H9 (cell line): ENCODE measurements around the gene CRYGA. TPM values are rescaled to one million over a fixed set of nuclear protein-coding genes. Genes with fewer than 3 reads are reported as not detected.

Experiments used
- DNase-seq: peaks from one replicate; pipeline ENCODE4 v3.0.0-alpha.2; 2017
- H2AFZ ChIP-seq: one replicate; pipeline ENCODE4 v1.6.1; 2013; ENCODE audit warnings: mild to moderate bottlenecking, low read length, control low read depth, moderate library complexity
- H2AK5ac ChIP-seq: 2 replicates; pipeline ENCODE4 v1.6.1; 2013; ENCODE audit warnings: low read length, control low read depth, mixed read lengths; ENCODE audit not compliant: insufficient read length
- H2BK120ac ChIP-seq: one replicate; pipeline ENCODE4 v1.6.1; 2013; ENCODE audit warnings: low read depth, mild to moderate bottlenecking, low read length, control low read depth, inconsistent platforms; ENCODE audit not compliant: poor library complexity, severe bottlenecking
- H2BK12ac ChIP-seq: 2 replicates; pipeline ENCODE4 v1.6.1; 2013; ENCODE audit warnings: low read length, control low read depth, mixed read lengths, low read depth; ENCODE audit not compliant: insufficient read length
- H2BK15ac ChIP-seq: 2 replicates; pipeline ENCODE4 v1.6.1; 2013; ENCODE audit warnings: low read depth, low read length, control low read depth
- H2BK20ac ChIP-seq: one replicate; pipeline ENCODE4 v1.6.1; 2013; ENCODE audit warnings: low read depth, mild to moderate bottlenecking, low read length, control low read depth, inconsistent platforms; ENCODE audit not compliant: poor library complexity, severe bottlenecking
- H2BK5ac ChIP-seq: 2 replicates; pipeline ENCODE4 v1.6.1; 2013; ENCODE audit warnings: low read length, control low read depth, mixed read lengths; ENCODE audit not compliant: insufficient read length
- H3K14ac ChIP-seq: 2 replicates; pipeline ENCODE4 v1.6.1; 2013; ENCODE audit warnings: low read length, control low read depth; ENCODE audit not compliant: insufficient read depth
- H3K18ac ChIP-seq: 2 replicates; pipeline ENCODE4 v1.6.1; 2013; ENCODE audit warnings: low read depth, mild to moderate bottlenecking, mixed read lengths, low read length, control low read depth; ENCODE audit not compliant: insufficient read length
- H3K23ac ChIP-seq: 2 replicates; pipeline ENCODE4 v1.6.1; 2013; ENCODE audit warnings: low read length, control low read depth, mixed read lengths, low read depth; ENCODE audit not compliant: insufficient read length
- H3K23me2 ChIP-seq: 2 replicates; pipeline ENCODE4 v1.6.1; 2013; ENCODE audit warnings: low read depth, mild to moderate bottlenecking, mixed read lengths, low read length, control low read depth; ENCODE audit not compliant: insufficient read length, poor library complexity, severe bottlenecking
- H3K27ac ChIP-seq: 2 replicates; pipeline ENCODE4 v1.5.1; 2013; ENCODE audit warnings: low read length, control low read depth, mixed read lengths, low read depth; ENCODE audit not compliant: insufficient read length
- H3K27me3 ChIP-seq: 2 replicates; pipeline ENCODE4 v1.6.1; 2013; ENCODE audit warnings: low read length, control low read depth, inconsistent platforms; ENCODE audit not compliant: insufficient read depth
- H3K4ac ChIP-seq: 2 replicates; pipeline ENCODE4 v1.6.1; 2013; ENCODE audit warnings: low read depth, mild to moderate bottlenecking, control low read depth, inconsistent platforms, low read length, moderate library complexity
- H3K4me1 ChIP-seq: 2 replicates; pipeline ENCODE4 v1.6.1; 2013; ENCODE audit warnings: low read length, control low read depth, inconsistent platforms; ENCODE audit not compliant: insufficient read depth
- H3K4me2 ChIP-seq: 2 replicates; pipeline ENCODE4 v1.6.1; 2013; ENCODE audit warnings: low read length, control low read depth, mixed read lengths; ENCODE audit not compliant: insufficient read length, insufficient read depth
- H3K56ac ChIP-seq: 2 replicates; pipeline ENCODE4 v1.6.1; 2013; ENCODE audit warnings: low read depth, mild to moderate bottlenecking, mixed read lengths, low read length, control low read depth; ENCODE audit not compliant: insufficient read length
- H3K79me1 ChIP-seq: 2 replicates; pipeline ENCODE4 v1.6.1; 2013; ENCODE audit warnings: low read depth, mild to moderate bottlenecking, moderate library complexity, low read length, control low read depth, inconsistent platforms; ENCODE audit not compliant: insufficient read depth, poor library complexity, severe bottlenecking
- H3K79me2 ChIP-seq: 2 replicates; pipeline ENCODE4 v1.6.1; 2013; ENCODE audit warnings: low read length, control low read depth, inconsistent platforms; ENCODE audit not compliant: insufficient read depth
- H3K9ac ChIP-seq: 2 replicates; pipeline ENCODE4 v1.6.1; 2013; ENCODE audit warnings: low read length, control low read depth, mixed read lengths; ENCODE audit not compliant: insufficient read length; ENCODE audit errors: extremely low read depth
- H3K9me3 ChIP-seq: one replicate; pipeline ENCODE4 v1.6.1; 2013; ENCODE audit warnings: low read depth, low read length, inconsistent platforms; ENCODE audit not compliant: control insufficient read depth
- H3T11ph ChIP-seq: one replicate; pipeline ENCODE4 v1.6.1; 2013; ENCODE audit warnings: mild to moderate bottlenecking, low read length, control low read depth, inconsistent platforms
- H4K20me1 ChIP-seq: one replicate; pipeline ENCODE4 v1.6.1; 2013; ENCODE audit not compliant: control insufficient read depth, insufficient read length, insufficient read depth
- H4K5ac ChIP-seq: 2 replicates; pipeline ENCODE4 v1.6.1; 2013; ENCODE audit warnings: low read depth, mild to moderate bottlenecking, mixed read lengths, low read length, control low read depth; ENCODE audit not compliant: insufficient read length
- H4K8ac ChIP-seq: replicated peaks from 2 replicates; pipeline ENCODE4 v1.6.1; 2013; ENCODE audit warnings: low read length, control low read depth, mixed read lengths, low read depth; ENCODE audit not compliant: insufficient read length
- H4K91ac ChIP-seq: 2 replicates; pipeline ENCODE4 v1.6.1; 2013; ENCODE audit warnings: low read depth, mild to moderate bottlenecking, moderate library complexity, mixed read lengths, low read length, control low read depth; ENCODE audit not compliant: insufficient read length
- H3K27ac Mint-ChIP-seq, 3 experiments: 2 replicates in 2 of 3; 3 replicates in 1 of 3; pipeline ENCODE4 v1.8.0; 2020 to 2021; ENCODE audit warnings: mixed read lengths in 3 of 3, mild to moderate bottlenecking in 1 of 3, moderate library complexity in 1 of 3
- H3K27me3 Mint-ChIP-seq: 2 replicates; pipeline ENCODE4 v1.8.0; 2021; ENCODE audit warnings: low read depth, mild to moderate bottlenecking, moderate library complexity, mixed read lengths
- H3K36me3 Mint-ChIP-seq, 3 experiments: 2 replicates in 2 of 3; 3 replicates in 1 of 3; pipeline ENCODE4 v1.8.0; 2020 to 2021; ENCODE audit warnings: low read depth in 3 of 3, mixed read lengths in 3 of 3; ENCODE audit not compliant: insufficient read depth in 1 of 3
- H3K4me1 Mint-ChIP-seq, 2 experiments: 2 replicates each; pipeline ENCODE4 v1.8.0; 2020; ENCODE audit warnings: mixed read lengths in 2 of 2
- H3K4me3 Mint-ChIP-seq, 2 experiments: 2 replicates in 1 of 2; 3 replicates in 1 of 2; pipeline ENCODE4 v1.8.0; 2020 to 2021; ENCODE audit warnings: mild to moderate bottlenecking in 2 of 2, mixed read lengths in 2 of 2, moderate library complexity in 1 of 2
- H3K9me3 Mint-ChIP-seq, 2 experiments: 2 replicates in 1 of 2; 3 replicates in 1 of 2; pipeline ENCODE4 v1.8.0; 2020; ENCODE audit warnings: mild to moderate bottlenecking in 2 of 2, mixed read lengths in 2 of 2, moderate library complexity in 1 of 2
- CTCF ChIP-seq: fragments of 200-600 bp; sonication (generic); conservative IDR thresholded peaks from 3 replicates; pipeline ENCODE4 v1.8.0; 2021; ENCODE audit warnings: antibody characterized with exemption, mild to moderate bottlenecking
- WGBS: extraction: QIAGEN DNeasy Blood & Tissue Kit; methylation state at CpG from one replicate; pipeline ENCODE4 v1.1.7; 2013; ENCODE audit warnings: missing lambda C conversion rate, low lambda C conversion rate, mixed read lengths; ENCODE audit not compliant: insufficient read length; ENCODE audit errors: extremely low coverage; 5-methylcytosine and 5-hydroxymethylcytosine counted together
- total RNA-seq: library from RNA; stranded (reverse); gene quantifications from 2 replicates; pipeline ENCODE4 v1.2.1, GENCODE V29; 2021

The CRYGA gene
- total RNA-seq, 1 experiment from 2014 or later = not detected

GRCh38 chr2:208175069-208175839 is 11.9 kb upstream of the CRYGA start:
- no peak overlapping the region for H2BK5ac ChIP-seq
- H4K8ac ChIP-seq = no peak overlapping the region
- H3K79me1 ChIP-seq = no peaks in the 10 kb centered on the region
- no peak overlapping the region for H3K4me2 ChIP-seq
- no peaks in the 10 kb centered on the region; the same call in 1 of the 2 replicates for H3K27me3 Mint-ChIP-seq
- no peak overlapping the region for H3K14ac ChIP-seq
- peak; percentile 80 for DNase-seq
- no peak overlapping the region for H2BK15ac ChIP-seq
- H3K4me3 Mint-ChIP-seq = no peak overlapping the region; a peak in 1 of 5 replicates
- H3K4me1 ChIP-seq = no peaks in the 10 kb centered on the region
- no peaks in the 10 kb centered on the region for H3K36me3 Mint-ChIP-seq
- no peak overlapping the region for H2AK5ac ChIP-seq
- H3K23me2 ChIP-seq = no peaks in the 10 kb centered on the region
- H2BK20ac ChIP-seq = no peak overlapping the region
- H3K27ac Mint-ChIP-seq = peak overlapping the region in 1 of 3 experiments; percentile 59; a peak in 1 of 7 replicates
- no peaks in the 10 kb centered on the region for H3K27me3 ChIP-seq
- H4K5ac ChIP-seq = no peak overlapping the region
- no peaks in the 10 kb centered on the region for H3K79me2 ChIP-seq
- H4K20me1 ChIP-seq = no peaks in the 10 kb centered on the region
- no peak overlapping the region for H3T11ph ChIP-seq
- H3K9ac ChIP-seq = no peak overlapping the region
- H3K9me3 Mint-ChIP-seq = no peaks in the 10 kb centered on the region
- peak; percentile 90 for TF ChIP-seq CTCF
- peaks cover 2 to 18% of the 10 kb centered on the region in 2 experiments; a peak in 3 of 4 replicates for H3K4me1 Mint-ChIP-seq
- H3K18ac ChIP-seq = no peak overlapping the region
- H3K9me3 ChIP-seq = no peaks in the 10 kb centered on the region
- H3K23ac ChIP-seq = no peak overlapping the region
- H2AFZ ChIP-seq = no peak overlapping the region
- H2BK120ac ChIP-seq = no peak overlapping the region
- H3K27ac ChIP-seq = no peak overlapping the region
- no peak overlapping the region for H2BK12ac ChIP-seq
- H4K91ac ChIP-seq = no peak overlapping the region
- no peak overlapping the region for H3K4ac ChIP-seq
- no CpG with 5 or more reads among the region's 21 CpGs for WGBS
- no peak overlapping the region for H3K56ac ChIP-seq
